Kidney glomerular epithelial cell (primary cell): ENCODE results near the gene FGD5.
"Not testable (repeated sequence)": the region's sequence is repeated elsewhere in the genome, so short reads cannot be mapped to it uniquely, and the experiment has no call there.

ENCODE experiments used
- DNase-seq: peaks from one replicate; lab custom pipeline; 2025; lab: John Stamatoyannopoulos, UW

The FGD5 gene

DNA sequence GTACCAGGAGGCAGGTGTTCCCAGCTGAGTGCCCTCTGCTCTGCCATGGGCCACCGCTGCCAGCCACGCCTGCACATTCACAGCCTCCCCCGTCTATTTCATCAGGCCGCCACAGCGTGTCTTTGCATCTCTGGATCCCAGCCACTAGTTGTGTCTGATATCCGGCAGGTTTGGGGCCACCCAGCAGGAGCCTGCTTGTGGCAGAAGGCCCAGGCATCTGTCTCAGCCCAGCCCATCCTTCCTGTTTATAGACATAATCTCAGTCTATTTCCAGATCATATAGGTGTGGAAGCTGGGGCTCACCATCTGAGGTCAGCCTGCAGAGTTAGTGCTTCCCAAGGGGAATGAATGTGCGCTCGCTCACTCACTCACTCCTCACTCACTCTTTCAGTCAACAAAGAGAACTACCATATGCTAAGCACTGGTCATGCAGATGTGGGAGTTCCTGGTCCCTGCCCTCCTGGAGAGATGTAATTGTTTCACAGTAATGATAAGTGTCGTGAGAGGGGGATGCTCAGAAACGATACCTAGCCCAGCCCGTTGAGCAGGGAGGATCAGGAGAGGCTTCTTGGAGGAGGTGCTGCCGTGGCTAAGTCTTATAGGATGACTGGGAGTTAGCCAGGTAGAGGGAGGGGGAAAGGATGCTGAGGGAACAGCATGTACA, 60.6 kb downstream of the FGD5 start:
- DNase-seq, result no peak

DNA sequence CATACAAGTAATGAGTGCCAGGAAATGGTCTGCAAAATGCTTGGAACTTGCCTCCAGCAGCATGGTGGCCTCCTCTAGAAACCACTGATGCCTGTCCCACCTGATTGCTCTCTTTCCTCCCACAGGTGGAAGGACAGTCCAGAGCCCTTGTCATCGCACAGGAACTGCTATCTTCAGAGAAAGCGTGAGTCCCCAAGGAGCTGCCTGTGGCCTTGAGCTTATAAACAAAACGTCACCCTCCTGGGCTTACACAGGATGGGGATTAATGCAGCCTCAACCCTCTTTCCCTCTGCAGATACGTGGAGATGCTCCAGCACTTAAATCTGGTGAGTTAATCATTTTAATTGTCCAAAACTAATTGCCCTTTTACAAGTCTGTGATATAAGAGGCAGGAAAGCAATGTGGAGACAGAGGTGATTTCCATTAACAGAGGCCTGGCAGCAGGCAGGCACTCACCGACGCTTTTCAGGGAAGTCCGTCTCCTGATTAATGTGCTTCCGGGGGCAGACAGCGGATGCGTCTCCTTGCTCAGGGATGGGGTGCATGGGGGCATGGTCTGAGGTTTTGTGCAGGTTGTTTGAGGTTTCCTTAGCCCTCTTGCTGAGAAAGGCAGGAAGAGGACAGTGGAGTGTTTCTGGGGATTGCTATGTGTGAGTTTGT, 61.8 kb downstream of the FGD5 start:
- DNase-seq, result no peak

DNA sequence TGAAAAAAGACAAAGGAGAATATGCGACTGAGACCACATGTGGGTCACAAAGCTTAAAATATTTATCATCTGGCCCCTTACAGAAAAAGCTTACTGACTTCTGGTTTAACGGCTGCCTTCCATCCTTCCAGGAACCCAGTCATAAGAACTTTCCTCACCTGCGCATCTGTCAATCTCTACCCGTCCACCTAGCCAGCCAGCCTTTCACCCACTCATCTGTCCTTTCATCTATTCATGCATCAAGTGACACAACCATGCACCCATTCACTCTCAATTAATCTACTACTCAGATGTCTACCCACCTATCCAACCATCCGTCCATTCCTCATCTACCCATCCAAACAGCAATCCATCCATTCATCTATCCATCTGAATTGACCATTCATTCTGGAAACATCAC, 64.5 kb downstream of the FGD5 start:
- no peak for DNase-seq

DNA sequence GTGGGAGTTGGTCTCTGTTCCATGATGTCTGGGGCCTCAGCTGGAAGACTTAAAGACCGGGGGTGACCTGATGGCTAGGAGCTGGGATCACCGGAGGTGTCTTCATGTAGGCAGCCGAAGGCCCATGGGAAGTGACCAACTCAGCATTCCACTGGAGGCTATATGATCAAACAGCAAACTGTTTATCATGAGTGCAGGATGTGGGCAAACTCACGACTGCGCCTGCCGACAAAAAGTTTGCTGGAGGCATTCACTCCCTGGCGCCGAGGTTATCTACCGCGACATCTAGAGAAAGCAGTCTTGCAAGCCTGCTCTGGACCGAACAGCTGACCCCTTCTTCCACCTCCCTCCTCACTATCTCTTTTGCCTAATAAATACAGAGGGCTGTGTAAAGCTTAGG, 65.9 kb downstream of the FGD5 start:
- no peak for DNase-seq

DNA sequence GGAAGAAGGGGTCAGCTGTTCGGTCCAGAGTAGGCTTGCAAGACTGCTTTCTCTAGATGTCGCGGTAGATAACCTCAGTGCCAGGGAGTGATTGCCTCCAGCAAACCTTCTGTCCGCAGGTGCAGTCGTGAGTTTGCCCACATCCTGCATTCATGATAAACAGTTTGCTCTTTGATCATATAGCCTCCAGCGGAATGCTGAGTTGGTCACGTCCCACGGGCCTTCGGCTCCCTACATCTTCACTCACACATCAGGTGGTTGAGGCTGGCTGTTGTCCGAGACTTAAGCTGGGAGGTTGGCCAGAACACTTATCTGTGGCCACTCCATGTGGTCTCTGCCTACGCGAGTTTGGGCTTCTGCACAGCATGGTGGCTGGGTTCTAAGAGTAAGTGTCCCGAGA, 66.5 kb downstream of the FGD5 start:
- no peak for DNase-seq

DNA sequence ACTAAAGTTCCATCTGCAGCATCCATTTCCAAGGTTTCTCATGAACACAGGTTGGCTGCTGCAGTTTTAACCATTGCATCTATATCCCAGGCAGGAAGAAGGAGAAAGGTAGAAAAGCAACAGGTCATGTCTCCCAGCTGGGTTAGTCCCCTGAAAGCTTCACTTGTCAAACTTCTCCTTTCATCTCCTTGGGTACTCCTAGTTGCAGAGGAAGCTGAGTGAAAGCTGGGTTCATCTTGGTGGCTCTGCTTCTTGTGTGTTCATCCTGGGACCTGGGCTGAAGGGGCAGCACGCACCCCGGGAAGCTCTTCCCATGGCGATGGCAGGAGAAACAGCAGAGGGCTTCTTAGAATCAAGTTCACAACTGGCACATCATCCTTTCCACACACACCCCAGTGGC, 67.3 kb downstream of the FGD5 start:
- DNase-seq, result no peak

DNA sequence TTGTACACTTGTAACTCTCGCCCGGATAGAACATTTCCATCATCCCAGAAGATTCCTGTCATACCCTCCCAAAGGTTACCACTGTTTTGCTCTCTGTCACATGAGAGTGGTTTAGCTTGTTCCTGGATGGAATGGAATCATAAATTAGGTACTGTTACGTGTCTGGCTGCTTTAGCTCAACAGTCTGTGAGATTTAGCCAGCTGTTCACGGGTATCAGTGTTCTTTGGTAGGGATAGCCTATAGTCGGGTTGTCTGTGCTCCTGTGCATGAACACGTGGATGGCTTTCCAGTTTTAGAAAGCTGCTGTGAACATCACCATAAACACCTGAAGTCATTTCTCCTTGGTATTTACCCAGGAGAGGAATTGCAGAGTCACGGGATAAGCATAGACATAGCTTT, 70.4 kb downstream of the FGD5 start:
- DNase-seq, result no peak

DNA sequence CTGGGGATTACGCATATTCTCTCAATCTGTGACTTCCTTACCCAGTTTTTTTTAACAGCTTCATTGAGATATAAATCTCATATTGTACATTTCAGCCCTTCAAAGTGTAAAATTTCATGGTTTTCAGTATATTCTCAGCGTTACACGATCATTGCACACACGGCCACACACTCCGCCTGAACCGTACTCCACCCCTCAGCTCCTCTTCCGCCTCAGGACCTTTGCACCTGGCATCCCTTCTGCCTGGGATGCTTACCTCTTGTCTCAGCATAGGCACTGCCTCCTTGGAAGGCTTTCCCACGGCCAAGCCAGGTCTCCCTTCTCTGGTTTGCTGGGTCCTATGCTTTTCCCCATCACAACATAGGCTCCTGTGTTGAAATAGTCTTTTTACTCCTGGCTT, 71.2 kb downstream of the FGD5 start:
- DNase-seq, result no peak

DNA sequence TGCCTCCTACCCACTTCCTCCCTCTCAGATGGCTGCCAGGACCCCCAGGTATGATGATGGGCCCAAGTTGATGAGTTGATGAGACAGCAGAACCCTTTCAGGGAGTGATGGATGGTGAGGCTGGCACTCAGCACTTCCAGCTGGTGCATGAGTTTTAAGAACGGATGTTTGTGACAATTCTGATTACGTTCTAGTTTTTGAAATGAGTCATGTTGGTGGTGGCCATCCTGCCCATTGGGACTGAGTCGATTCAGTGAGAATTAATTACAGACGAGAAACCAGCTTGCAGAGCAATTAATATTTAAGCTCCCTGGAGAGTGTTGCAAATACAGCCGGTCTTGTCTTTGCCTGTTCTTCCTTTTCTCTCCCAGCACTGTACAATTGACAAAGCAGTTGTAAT, 71.7 kb downstream of the FGD5 start:
- no peak for DNase-seq

DNA sequence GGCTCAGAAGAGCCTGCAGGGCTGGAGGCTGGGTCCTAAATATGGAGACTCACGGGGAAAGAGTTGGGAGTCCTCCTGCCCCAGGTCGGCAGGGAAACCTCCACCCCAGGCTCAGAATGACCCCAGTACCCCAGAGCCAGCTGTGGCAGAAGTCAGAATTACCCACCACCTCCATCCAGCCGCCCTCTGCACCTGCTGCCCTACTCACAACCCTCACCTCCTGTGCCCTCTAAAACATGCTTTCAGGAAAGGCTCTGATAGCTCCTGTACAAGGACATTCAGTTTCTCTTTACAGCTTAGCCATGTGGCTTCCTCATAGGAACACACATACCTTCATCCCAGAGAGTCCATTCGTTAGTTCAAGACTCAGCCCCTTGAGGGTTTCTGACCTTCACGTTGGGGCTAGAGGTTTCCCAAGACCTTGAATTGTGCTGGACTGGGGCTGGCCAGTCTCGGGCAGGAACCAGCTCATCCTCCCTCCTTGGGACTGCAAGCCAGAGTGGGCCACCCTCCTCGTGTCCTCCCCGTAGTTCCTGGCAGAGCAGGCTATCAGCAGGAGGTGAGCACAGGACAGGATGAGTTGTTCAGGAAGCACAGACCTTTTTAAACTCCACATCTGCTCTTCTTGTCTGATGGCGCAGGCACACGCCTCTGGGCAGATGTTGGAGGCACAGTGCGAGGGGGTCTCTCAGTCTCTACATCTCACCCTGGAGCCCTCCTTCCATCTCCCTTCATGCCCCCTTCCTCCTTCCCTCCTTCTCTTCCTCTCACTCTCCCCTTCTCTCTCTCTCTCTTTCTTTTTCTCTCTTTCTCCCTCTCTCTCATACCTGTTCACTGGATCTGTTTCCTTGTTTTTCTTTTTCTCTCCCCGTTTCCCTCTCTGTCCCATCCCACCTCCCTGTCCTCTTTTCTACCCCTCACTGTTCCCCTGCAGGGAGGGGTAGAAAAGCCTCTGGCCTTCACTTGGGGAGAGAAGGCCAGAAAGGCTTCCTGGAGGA, 72.7 kb downstream of the FGD5 start:
- no peak for DNase-seq

DNA sequence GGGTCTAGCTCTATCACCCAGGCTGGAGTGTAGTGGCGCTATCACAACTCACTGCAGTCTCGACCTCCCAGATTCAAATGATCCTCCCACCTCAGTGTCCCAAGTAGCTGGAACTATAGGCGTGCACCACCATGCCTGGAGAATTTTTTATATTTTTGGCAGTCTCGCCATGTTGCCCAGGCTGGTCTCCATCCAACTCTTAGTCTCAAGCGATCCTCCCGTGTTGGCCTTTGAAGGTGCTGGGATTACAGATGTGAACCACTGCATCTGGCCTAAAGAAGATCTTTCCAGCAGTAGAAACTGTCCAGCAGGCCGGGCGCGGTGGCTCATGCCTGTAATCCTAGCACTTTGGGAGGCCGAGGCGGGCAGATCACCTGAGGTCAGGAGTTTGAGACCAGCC, 73.5 kb downstream of the FGD5 start:
- DNase-seq, result no peak

DNA sequence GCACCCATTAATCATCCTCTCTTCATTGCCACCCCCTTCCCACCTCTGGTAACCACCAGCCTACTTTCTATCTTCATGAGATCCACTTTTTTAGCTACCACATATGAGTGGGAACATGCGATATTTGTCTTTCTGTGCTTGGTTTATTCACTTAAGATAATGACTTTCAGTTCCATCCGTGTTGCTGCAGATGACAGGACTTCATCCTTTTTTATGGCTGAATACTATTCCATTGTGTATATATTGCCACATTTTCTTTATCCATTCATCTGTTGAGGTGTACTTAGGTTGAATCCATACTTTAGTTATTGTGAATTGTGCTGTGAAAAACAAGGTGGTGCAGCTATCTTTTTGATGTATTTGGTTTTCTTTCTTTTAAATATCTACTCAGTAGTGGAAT, 75.3 kb downstream of the FGD5 start:
- DNase-seq, result no peak

DNA sequence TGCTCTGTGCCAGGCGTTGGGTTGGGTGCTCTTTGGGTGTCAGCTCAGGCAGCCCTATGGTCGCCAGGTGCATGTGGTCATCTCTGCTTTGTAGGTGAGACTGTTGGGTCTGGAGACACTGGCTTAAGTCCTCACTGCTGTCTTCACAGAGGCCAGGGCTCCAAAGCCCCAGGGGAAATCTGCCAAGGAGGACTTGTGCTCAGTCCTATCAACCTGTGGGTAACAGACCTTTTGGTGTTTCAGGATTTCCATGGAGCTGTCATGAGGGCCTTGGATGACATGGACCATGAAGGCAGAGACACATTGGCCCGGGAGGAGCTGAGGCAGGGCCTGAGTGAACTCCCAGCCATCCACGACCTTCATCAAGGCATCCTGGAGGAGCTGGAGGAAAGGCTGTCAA, 78.5 kb downstream of the FGD5 start:
- no peak for DNase-seq

DNA sequence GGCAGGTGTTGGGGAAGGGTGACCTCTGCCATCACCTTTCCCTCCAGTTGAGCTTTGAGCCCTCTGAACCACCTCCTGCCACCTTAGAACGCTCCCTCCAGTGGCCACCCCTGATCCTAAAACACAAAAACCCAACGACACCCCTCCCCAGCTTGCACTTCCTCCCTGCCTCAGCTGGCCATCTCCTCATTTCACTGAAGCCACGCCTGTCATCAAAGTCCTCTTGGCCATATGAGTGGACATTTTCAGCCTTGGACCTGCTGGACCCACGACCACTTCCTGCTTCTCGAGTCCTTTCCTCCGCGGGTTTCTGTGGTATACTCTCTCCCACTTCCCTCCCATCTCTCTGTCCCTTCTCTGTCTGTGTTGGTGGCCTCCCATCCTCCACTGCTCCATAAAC, 80.2 kb downstream of the FGD5 start:
- no peak for DNase-seq

DNA sequence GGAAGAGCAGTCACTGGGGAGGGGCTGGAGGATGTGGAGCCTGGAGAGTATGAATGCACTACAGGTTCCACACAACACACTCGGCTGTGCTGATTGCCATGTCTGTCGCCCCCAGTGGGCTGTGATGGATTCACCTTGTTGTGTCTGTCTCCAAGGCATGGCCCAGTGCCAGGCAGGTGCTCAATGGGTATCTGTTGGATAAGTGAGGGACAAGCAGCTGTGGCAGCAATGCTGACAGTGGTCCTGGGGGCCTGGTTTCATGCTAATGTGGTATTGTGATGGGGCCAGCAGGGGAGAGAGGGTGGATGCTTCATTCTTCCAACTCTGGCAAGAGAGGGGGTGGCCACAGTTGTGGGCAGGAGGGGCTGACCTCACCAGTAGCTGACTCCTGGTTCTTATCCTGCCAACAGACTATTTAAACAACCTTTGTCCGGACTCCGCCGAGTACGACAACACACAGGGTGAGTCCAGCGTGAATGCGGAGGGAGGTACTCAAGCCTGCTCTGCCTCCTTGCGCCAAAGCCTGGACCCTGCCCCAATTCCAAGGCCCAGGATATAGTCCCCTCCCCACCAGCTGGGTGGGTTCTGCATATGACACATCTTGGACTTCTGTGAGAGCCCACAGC, 81.3 kb downstream of the FGD5 start:
- no peak for DNase-seq

DNA sequence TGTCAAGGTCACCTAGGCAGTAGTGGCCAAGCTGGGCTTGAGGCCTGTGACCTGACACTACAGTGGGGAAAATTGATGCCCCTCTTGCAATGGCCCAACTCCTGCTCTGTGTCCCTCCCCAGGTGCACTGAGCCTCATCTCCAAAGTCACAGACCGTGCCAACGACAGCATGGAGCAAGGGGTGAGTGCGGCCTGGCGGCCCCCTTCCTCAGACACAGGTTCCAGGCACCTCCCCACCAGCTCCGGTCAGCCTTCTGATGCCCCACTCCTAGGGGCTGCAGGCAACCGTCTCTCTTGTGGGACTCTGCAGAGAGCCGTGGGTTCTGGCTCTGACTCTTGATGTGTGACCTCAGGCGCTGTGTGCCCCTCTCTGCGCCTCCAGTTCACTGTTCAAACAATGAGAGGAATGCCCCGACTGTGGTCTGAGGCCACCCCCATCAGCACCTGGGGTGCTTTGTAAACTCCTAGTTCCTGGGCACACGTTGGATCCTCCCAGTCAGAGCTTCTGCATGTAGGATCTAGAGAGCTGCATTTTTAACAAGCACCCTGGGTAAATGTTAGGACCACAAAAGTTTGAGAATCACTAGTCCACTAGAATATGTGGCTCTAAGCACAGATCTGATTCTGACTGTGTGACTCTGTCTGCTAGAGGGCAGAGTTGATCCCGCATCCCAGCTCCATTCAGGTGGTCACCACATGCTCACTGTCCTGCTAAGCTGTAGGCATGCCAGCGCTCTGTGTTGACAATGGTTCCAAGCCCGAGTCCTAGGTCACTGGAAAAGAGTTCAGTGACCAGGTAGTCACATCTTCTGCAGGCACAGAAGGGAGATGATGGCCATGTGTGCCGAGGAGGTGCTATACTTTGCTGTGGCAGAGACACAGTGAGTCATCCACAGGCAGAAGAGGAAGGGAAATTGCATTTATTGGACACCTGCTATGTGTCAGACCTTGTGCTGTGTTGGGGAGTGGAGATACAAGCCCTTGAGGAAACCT, 82.4 kb downstream of the FGD5 start:
- DNase-seq, result no peak

DNA sequence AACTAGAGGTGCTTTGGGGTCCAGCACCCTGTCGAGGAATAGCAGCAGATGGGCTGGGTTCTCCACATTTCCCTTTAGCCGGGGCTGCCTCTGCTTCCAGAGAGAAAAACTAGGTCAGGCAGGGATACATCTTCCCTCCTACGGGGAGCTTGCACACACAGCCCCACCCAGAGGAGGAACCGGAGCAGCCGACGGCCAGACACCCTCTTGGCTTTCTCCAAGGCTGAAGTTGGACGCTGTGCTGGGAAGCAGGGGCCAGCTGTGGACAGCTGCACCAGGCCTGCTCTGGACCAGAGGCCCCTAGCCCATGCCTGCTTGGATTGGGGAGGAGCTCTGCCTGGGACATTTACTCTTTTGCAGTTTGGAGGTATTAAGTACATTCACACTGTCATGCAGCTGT, 84.0 kb downstream of the FGD5 start:
- no peak for DNase-seq

DNA sequence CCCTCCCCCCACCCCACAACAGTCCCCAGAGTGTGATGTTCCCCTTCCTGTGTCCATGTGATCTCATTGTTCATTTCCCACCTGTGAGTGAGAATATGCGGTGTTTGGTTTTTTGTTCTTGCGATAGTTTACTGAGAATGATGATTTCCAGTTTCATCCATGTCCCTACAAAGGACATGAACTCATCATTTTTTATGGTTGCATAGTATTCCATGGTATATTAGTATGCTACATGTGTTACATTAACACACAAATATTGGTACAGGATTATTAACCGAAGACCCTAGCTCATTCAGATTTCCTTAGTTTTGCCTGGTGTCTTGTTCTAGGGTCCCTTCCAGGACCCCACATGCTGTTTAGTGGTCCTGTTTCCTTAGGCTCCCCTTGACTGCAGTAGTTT, 84.7 kb downstream of the FGD5 start:
- DNase-seq, result not testable (repeated sequence)

DNA sequence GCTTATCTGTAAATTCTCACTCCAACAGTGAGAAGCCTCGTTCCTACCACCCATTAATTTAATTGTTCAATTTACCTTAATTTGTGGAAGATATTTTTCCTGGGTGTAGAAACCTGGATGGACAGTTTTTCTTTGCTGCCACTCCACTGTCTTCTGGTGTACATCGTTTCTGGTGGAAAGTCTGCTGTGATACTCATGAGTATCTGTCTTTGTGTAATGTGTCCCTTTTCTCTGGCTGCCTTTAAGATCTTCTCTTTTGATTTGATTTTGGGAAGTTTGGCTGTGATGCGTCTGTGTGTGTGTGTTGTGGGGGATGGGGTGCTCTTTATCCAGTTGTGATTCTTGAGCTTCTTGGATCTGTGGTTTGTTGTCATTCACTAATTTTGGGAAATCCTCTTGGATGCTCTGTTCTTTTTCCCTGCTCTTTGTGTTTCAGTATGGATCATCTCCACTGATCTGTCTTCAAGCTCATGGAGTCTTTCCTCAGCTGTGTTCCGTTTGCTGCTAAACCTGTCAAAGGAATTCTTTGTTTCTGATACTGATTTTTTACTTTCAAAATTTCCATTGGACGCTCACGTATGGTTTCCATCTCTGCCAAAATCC, 86.4 kb downstream of the FGD5 start:
- no peak for DNase-seq

DNA sequence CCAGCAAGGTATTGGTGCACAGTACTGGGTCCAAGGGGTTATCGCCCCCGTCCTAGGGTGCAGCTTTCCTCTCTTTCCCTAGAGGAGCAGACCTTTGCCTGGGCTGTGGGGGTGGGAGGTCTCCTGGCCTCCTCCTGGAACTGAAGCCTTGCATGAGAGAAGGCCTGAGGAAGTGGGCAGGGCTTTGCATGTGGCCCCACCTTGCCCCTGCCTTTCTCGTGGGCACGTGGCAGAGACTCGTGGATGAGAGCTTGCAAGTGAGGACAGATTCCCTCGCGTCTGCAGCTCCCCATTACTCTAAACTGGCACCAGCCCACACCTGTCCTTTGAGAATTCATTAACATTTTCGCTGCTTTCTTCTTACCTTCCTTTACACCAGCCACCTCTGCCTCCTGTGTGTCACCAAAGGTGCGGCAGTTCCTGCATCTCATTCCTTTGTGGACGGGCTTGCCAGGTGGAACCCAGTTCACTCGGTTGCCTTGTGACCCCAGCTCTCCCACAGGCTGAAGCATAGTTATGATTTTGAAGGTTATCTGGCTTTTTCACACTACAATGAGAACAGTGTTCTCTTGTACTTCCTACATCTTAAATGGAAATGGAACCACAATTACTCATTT, 87.7 kb downstream of the FGD5 start:
- DNase-seq, result no peak
